NCI-H82 treated with DMSO at 0.1 percent for 48 hours (cell line): ENCODE results near the gene SLC25A33.
A peak's percentile ranks its signal among the peaks of the same experiment; 100 is the strongest.

Experiments
- DNase-seq: peaks from one replicate; lab custom pipeline; 2025; ENCODE audit not compliant: unreplicated experiment; lab: John Stamatoyannopoulos, UW

Gene SLC25A33

GRCh38 chr1:9586147-9586766, 47.0 kb downstream of the SLC25A33 start:
- no peak for DNase-seq

- no peak for DNase-seq
Observed at GRCh38 chr1:9588551-9589143, 49.4 kb downstream of the SLC25A33 start, which contains the start of gene TMEM201. TMEM201 (plus strand) TSS chr1:9588911; CDS start chr1:9588931, 20 bp downstream.

GRCh38 chr1:9589144-9589718, 50.0 kb downstream of the SLC25A33 start:
- no peak for DNase-seq

- DNase-seq, result no peak
Observed at GRCh38 chr1:9589719-9590157, 50.5 kb downstream of the SLC25A33 start.

GRCh38 chr1:9590201-9590600, 50.9 kb downstream of the SLC25A33 start:
- DNase-seq, result no peak

- no peak for DNase-seq
Observed at GRCh38 chr1:9590945-9591668, 51.8 kb downstream of the SLC25A33 start.

GRCh38 chr1:9591669-9592509, 52.6 kb downstream of the SLC25A33 start:
- peak; percentile 64 for DNase-seq

- DNase-seq, result no peak
Observed at GRCh38 chr1:9592510-9593075, 53.3 kb downstream of the SLC25A33 start.

GRCh38 chr1:9593147-9593491, 53.9 kb downstream of the SLC25A33 start:
- DNase-seq, result no peak

GRCh38 chr1:9593492-9594465, 54.5 kb downstream of the SLC25A33 start:
- DNase-seq, result peak; percentile 99

GRCh38 chr1:9594471-9595155, 55.3 kb downstream of the SLC25A33 start:
- no peak for DNase-seq

GRCh38 chr1:9595156-9595967, 56.1 kb downstream of the SLC25A33 start:
- DNase-seq, result peak; percentile 8

- no peak for DNase-seq
Observed at GRCh38 chr1:9595968-9596340, 56.7 kb downstream of the SLC25A33 start.

- DNase-seq, result no peak
Observed at GRCh38 chr1:9596415-9597123, 57.3 kb downstream of the SLC25A33 start.

GRCh38 chr1:9597361-9598315, 58.4 kb downstream of the SLC25A33 start:
- DNase-seq, result no peak

GRCh38 chr1:9598316-9598700, 59.0 kb downstream of the SLC25A33 start:
- DNase-seq, result no peak
